Lung (tissue), 12 donors: Measurements from ENCODE around the gene LRRK1. TPM values are rescaled to one million over a fixed set of nuclear protein-coding genes. Genes with fewer than 3 reads are reported as not detected.

Experiments
- ATAC-seq: fragments of 200-7000 bp; cut with Tn5 transposase; one replicate; pipeline ENCODE4 v1.9.1; 2020; ENCODE audit warnings: moderate number of reproducible peaks; ENCODE audit not compliant: insufficient read depth, low FRiP score
- DNase-seq, 3 donors: peaks; one replicate each; pipeline ENCODE4 v3.0.0-alpha.2; 2013 to 2017
- H3K27ac ChIP-seq, 2 donors: one replicate each; pipeline ENCODE4 v1.5.1; 2013; ENCODE audit warnings: mild to moderate bottlenecking in 2 of 2, moderate library complexity in 2 of 2, control low read depth in 1 of 2, inconsistent platforms in 1 of 2, low read depth in 1 of 2, low read length in 1 of 2
- H3K27me3 ChIP-seq, 3 donors: one replicate each; pipeline ENCODE4 v1.5.1; 2013; ENCODE audit warnings: low read length in 2 of 3; ENCODE audit not compliant: control insufficient read depth in 3 of 3, insufficient read depth in 3 of 3
- H3K36me3 ChIP-seq, 4 donors: one replicate each; pipeline ENCODE4 v1.5.1; 2013; ENCODE audit warnings: low read length in 4 of 4, mild to moderate bottlenecking in 1 of 4, moderate library complexity in 1 of 4; ENCODE audit not compliant: control insufficient read depth in 4 of 4, insufficient read depth in 4 of 4
- H3K4me1 ChIP-seq, 5 donors: one replicate each; pipeline ENCODE4 v1.5.1; 2013; ENCODE audit warnings: low read length in 5 of 5, mild to moderate bottlenecking in 2 of 5, moderate library complexity in 1 of 5; ENCODE audit not compliant: control insufficient read depth in 5 of 5, insufficient read depth in 5 of 5
- H3K4me3 ChIP-seq: one replicate; pipeline ENCODE4 v1.5.1; 2013; ENCODE audit warnings: mild to moderate bottlenecking, control low read depth, moderate library complexity
- H3K9ac ChIP-seq, 2 donors: one replicate each; pipeline ENCODE4 v1.5.1; 2013; ENCODE audit warnings: low read length in 2 of 2, control low read depth in 1 of 2; ENCODE audit not compliant: insufficient read depth in 1 of 2
- H3K9me3 ChIP-seq, 4 donors: one replicate each; pipeline ENCODE4 v1.5.1; 2013; ENCODE audit warnings: low read length in 3 of 4, mild to moderate bottlenecking in 1 of 4, moderate library complexity in 1 of 4; ENCODE audit not compliant: control insufficient read depth in 4 of 4, insufficient read depth in 3 of 4
- WGBS, 2 donors: extraction: QIAGEN DNeasy Blood & Tissue Kit; methylation state at CpG; one replicate each; pipeline ENCODE4 v1.1.7; 2013; 5-methylcytosine and 5-hydroxymethylcytosine counted together
- polyA plus RNA-seq, 2 donors: library from polyadenylated mRNA; stranded (reverse); fragments of 200-250 nt; gene quantifications; one replicate each; pipeline ENCODE4 v1.2.1, GENCODE V29; 2013
- total RNA-seq, 2 donors: library from RNA; depleted of rRNA in 1 of 2; stranded (reverse); fragments of >200 nt in 1 of 2; gene quantifications; one replicate each; pipeline ENCODE4 v1.2.1, GENCODE V29; 2014 to 2021
- TF ChIP-seq, protein P1 (sequence below): IDR thresholded peaks from 2 replicates; pipeline ENCODE4 v1.5.1; 2012; ENCODE audit warnings: mild to moderate bottlenecking; ENCODE audit errors: control extremely low read depth, extremely low read depth
- donor health status: control.
- donor health status: control.
- donor health status: Bipolar disorder and iron deficiency.
- donor health status: healthy.
- donor health status: DM: yes; HTN: yes; CAD: no.

Gene LRRK1
- total and polyA plus RNA-seq, 4 donors = 5.7 to 22.9 (median 9.7) TPM

DNA sequence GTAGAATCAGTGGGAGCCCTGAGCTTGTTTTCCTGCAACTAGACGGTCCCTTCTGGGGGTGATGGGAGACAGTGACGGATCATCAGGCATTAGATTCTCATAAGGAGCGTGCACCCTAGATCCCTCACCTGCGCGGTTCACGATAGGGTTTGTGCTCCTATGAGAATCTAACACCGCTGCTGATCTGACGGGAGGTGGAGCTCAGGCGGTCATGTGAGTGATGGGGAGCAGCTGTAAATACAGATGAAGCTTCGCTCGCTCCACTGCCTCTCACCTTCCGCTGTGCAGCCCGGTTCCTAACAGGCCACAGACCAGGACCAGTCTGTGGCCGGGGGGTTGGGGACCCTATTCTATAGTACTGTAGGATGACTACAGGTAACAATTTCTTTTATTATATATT, 178.0 kb downstream of the LRRK1 start:
- Histone ChIP-seq H3K27me3 (no peaks in the 10 kb centered on the region), H3K4me1 (peaks cover 0 to 11% (median 3%) of the 10 kb centered on the region in 5 donors), H3K9ac (no peak overlapping the region), H3K4me3 (no peak overlapping the region), H3K36me3 (no peaks in the 10 kb centered on the region), H3K27ac (no peak overlapping the region), H3K9me3 (peaks cover 0 to 2% (median 0%) of the 10 kb centered on the region in 4 donors)
- TF ChIP-seq, protein P1, sequence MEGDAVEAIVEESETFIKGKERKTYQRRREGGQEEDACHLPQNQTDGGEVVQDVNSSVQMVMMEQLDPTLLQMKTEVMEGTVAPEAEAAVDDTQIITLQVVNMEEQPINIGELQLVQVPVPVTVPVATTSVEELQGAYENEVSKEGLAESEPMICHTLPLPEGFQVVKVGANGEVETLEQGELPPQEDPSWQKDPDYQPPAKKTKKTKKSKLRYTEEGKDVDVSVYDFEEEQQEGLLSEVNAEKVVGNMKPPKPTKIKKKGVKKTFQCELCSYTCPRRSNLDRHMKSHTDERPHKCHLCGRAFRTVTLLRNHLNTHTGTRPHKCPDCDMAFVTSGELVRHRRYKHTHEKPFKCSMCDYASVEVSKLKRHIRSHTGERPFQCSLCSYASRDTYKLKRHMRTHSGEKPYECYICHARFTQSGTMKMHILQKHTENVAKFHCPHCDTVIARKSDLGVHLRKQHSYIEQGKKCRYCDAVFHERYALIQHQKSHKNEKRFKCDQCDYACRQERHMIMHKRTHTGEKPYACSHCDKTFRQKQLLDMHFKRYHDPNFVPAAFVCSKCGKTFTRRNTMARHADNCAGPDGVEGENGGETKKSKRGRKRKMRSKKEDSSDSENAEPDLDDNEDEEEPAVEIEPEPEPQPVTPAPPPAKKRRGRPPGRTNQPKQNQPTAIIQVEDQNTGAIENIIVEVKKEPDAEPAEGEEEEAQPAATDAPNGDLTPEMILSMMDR = no peak
- WGBS, 2 donors = 97 to 98% methylated on average over 14 of the region's 14 CpGs
- ATAC-seq (no peak), DNase-seq (no peak)

- TF ChIP-seq, protein P1 = no peak
- Histone ChIP-seq H3K27ac (no peak overlapping the region), H3K27me3 (no peaks in the 10 kb centered on the region), H3K36me3 (no peaks in the 10 kb centered on the region), H3K4me3 (no peak overlapping the region), H3K9me3 (peaks cover 0 to 2% (median 0%) of the 10 kb centered on the region in 4 donors), H3K4me1 (no peaks in the 10 kb centered on the region), H3K9ac (no peak overlapping the region)
- DNase-seq (no peak), ATAC-seq (no peak)
- WGBS, 2 donors = 71 to 83% methylated on average over 10 of the region's 10 CpGs
Observed at GRCh38 chr15:101099183-101099582, 180.0 kb downstream of the LRRK1 start.

GRCh38 chr15:101100118-101100517, 181.0 kb downstream of the LRRK1 start:
- H3K9ac ChIP-seq = no peak overlapping the region
- H3K4me1 ChIP-seq = no peaks in the 10 kb centered on the region
- peaks cover 0 to 2% (median 0%) of the 10 kb centered on the region in 4 donors for H3K9me3 ChIP-seq
- no peaks in the 10 kb centered on the region for H3K36me3 ChIP-seq
- TF ChIP-seq, protein P1 = no peak
- DNase-seq (no peak), ATAC-seq (no peak)
- 97% methylated on average over 14 to 15 of the region's 15 CpGs for WGBS, 2 donors
- no peaks in the 10 kb centered on the region for H3K27me3 ChIP-seq
- no peak overlapping the region for H3K4me3 ChIP-seq
- no peak overlapping the region for H3K27ac ChIP-seq
